Naive thymus-derived CD4-positive, alpha-beta T cell (primary cell): Measurements from ENCODE around the gene SLC2A13. TPM values are rescaled to one million over a fixed set of nuclear protein-coding genes. Genes with fewer than 3 reads are reported as not detected.

Source experiments
- ATAC-seq: fragments of 150-1000 bp; cut with Tn5 transposase; 2 replicates; pipeline ENCODE4 v1.10.0; 2021; ENCODE audit warnings: mild to moderate bottlenecking, moderate library complexity
- CTCF ChIA-PET: fragments of 350-600 bp; sonication (Branson Sonifier 250); formaldehyde crosslinking; loops from one replicate; lab custom pipeline; 2021; ENCODE audit warnings: antibody characterized with exemption; lab: Charles Lee
- POLR2A ChIA-PET: fragments of 350-600 bp; sonication (Branson Sonifier 250); formaldehyde crosslinking; loops from one replicate; lab custom pipeline; 2021; ENCODE audit warnings: antibody characterized with exemption, inconsistent platforms; lab: Charles Lee
- DNase-seq, 9 donors: peaks; one replicate each; pipeline versions ENCODE4 v3.0.0 to v3.0.0-alpha.2; 2020 to 2022; ENCODE audit warnings: mixed read lengths in 1 of 9
- H3K27ac ChIP-seq: one replicate; pipeline ENCODE4 v1.7.0; 2013; ENCODE audit warnings: mild to moderate bottlenecking, low read depth, low read length, moderate library complexity
- H3K27me3 ChIP-seq, 2 donors: one replicate each; pipeline ENCODE4 v1.7.0; 2013; ENCODE audit warnings: low read length in 2 of 2, mild to moderate bottlenecking in 2 of 2, moderate library complexity in 2 of 2; ENCODE audit not compliant: control insufficient read depth in 2 of 2, insufficient read depth in 2 of 2
- H3K36me3 ChIP-seq, 3 experiments: 1 replicate in 2 of 3; 2 replicates in 1 of 3; pipeline ENCODE4 v1.7.0; 2013; ENCODE audit warnings: low read length in 3 of 3, mild to moderate bottlenecking in 3 of 3, moderate library complexity in 1 of 3; ENCODE audit not compliant: insufficient read depth in 3 of 3, control insufficient read depth in 2 of 3
- H3K4me1 ChIP-seq, 2 donors: one replicate each; pipeline ENCODE4 v1.7.0; 2013; ENCODE audit warnings: low read length in 2 of 2, mild to moderate bottlenecking in 2 of 2, moderate library complexity in 1 of 2; ENCODE audit not compliant: control insufficient read depth in 2 of 2, insufficient read depth in 2 of 2
- H3K4me3 ChIP-seq: 2 replicates; pipeline ENCODE4 v1.7.0; 2013; ENCODE audit warnings: mild to moderate bottlenecking, low read length
- H3K9me3 ChIP-seq, 3 experiments: 1 replicate in 2 of 3; 2 replicates in 1 of 3; pipeline ENCODE4 v1.7.0; 2013; ENCODE audit warnings: low read length in 3 of 3; ENCODE audit not compliant: control insufficient read depth in 2 of 3
- H3K27ac Mint-ChIP-seq, 9 donors: one replicate each; pipeline ENCODE4 v1.8.0; 2020 to 2022; ENCODE audit warnings: mixed read lengths in 9 of 9, mild to moderate bottlenecking in 8 of 9, moderate library complexity in 5 of 9, inconsistent platforms in 2 of 9
- H3K27me3 Mint-ChIP-seq, 5 donors: one replicate each; pipeline ENCODE4 v1.8.0; 2021 to 2022; ENCODE audit warnings: mixed read lengths in 5 of 5, mild to moderate bottlenecking in 1 of 5
- H3K36me3 Mint-ChIP-seq, 5 donors: one replicate each; pipeline ENCODE4 v1.8.0; 2020 to 2022; ENCODE audit warnings: mixed read lengths in 5 of 5, mild to moderate bottlenecking in 3 of 5, inconsistent platforms in 1 of 5
- H3K4me1 Mint-ChIP-seq, 7 donors: one replicate each; pipeline ENCODE4 v1.8.0; 2020 to 2022; ENCODE audit warnings: mixed read lengths in 7 of 7, mild to moderate bottlenecking in 3 of 7, inconsistent platforms in 1 of 7
- H3K4me3 Mint-ChIP-seq, 10 donors: one replicate each; pipeline ENCODE4 v1.8.0; 2020 to 2022; ENCODE audit warnings: mild to moderate bottlenecking in 10 of 10, mixed read lengths in 10 of 10, moderate library complexity in 6 of 10, inconsistent platforms in 2 of 10
- H3K9me3 Mint-ChIP-seq, 11 donors: one replicate each; pipeline ENCODE4 v1.8.0; 2020 to 2022; ENCODE audit warnings: mixed read lengths in 11 of 11, mild to moderate bottlenecking in 4 of 11, inconsistent platforms in 1 of 11, moderate library complexity in 1 of 11
- intact Hi-C, 2 donors: fragments of 100-400 bp; cut with micrococcal nuclease; formaldehyde crosslinking; loops; one replicate each; pipeline ENCODE4 v1.15.1; 2023
- polyA plus RNA-seq, 2 donors: library from polyadenylated mRNA; unstranded; fragments of 300-500 nt; fragmentation: Illumina TruSeq; gene quantifications; one replicate each; pipeline ENCODE4 v1.2.3, GENCODE V29; 2021
- total RNA-seq, 6 experiments: library from RNA in 5 of 6; stranded (reverse) in 5 of 6; gene quantifications; 1 replicate in 5 of 6; 2 replicates in 1 of 6; pipeline ENCODE4 v1.2.3 and lab custom pipeline; 2021 to 2026

The SLC2A13 gene
- total and polyA plus RNA-seq, 7 experiments from 2014 or later = 1.2 to 5.8 (median 4.4) TPM

- no peaks in the 10 kb centered on the region for H3K27me3 Mint-ChIP-seq
- no peaks in the 10 kb centered on the region for H3K36me3 ChIP-seq
- no peaks in the 10 kb centered on the region for H3K9me3 Mint-ChIP-seq
- H3K4me1 ChIP-seq = no peaks in the 10 kb centered on the region
- H3K4me3 Mint-ChIP-seq = no peak overlapping the region
- ChIA-PET CTCF (no interaction called here), POLR2A (no interaction called here)
- no peak overlapping the region for H3K4me3 ChIP-seq
- no peak overlapping the region for H3K27ac ChIP-seq
- ATAC-seq (no peak), DNase-seq (no peak)
- no peaks in the 10 kb centered on the region for H3K27me3 ChIP-seq
- intact Hi-C loops = loop anchor here in 1 of 2 donors (10.0 kb wide), 1 partner anchor 251 kb away; no protein-coding TSS in a partner anchor
- no peaks in the 10 kb centered on the region for H3K9me3 ChIP-seq
- H3K27ac Mint-ChIP-seq = no peak overlapping the region
- H3K36me3 Mint-ChIP-seq = no peaks in the 10 kb centered on the region
- H3K4me1 Mint-ChIP-seq = peaks cover 5 to 19% (median 9%) of the 10 kb centered on the region in 7 donors
Observed at GRCh38 chr12:40015345-40015744, 90.5 kb downstream of the SLC2A13 start.

GRCh38 chr12:40013847-40014246 lies 92.0 kb downstream of the SLC2A13 start:
- H3K27me3 ChIP-seq = no peaks in the 10 kb centered on the region
- DNase-seq (no peak), ATAC-seq (no peak)
- no peaks in the 10 kb centered on the region for H3K27me3 Mint-ChIP-seq
- peaks cover 5 to 19% (median 9%) of the 10 kb centered on the region in 7 donors for H3K4me1 Mint-ChIP-seq
- no peaks in the 10 kb centered on the region for H3K4me1 ChIP-seq
- intact Hi-C loops = loop anchor here in 1 of 2 donors (10.0 kb wide), 1 partner anchor 249 kb away; no protein-coding TSS in a partner anchor
- H3K9me3 ChIP-seq = no peaks in the 10 kb centered on the region
- H3K4me3 ChIP-seq = no peak overlapping the region
- no peak overlapping the region for H3K27ac Mint-ChIP-seq
- H3K9me3 Mint-ChIP-seq = no peaks in the 10 kb centered on the region
- H3K36me3 ChIP-seq = no peaks in the 10 kb centered on the region
- ChIA-PET CTCF (interaction anchor here (0.6 to 1.0 kb wide), 2 partner anchors 91 to 93 kb away, joined by 3 to 6 read pairs; no protein-coding TSS in a partner anchor), POLR2A (no interaction called here)
- no peak overlapping the region for H3K4me3 Mint-ChIP-seq
- no peaks in the 10 kb centered on the region for H3K36me3 Mint-ChIP-seq
- no peak overlapping the region for H3K27ac ChIP-seq

GRCh38 chr12:40013292-40013691 lies 92.6 kb downstream of the SLC2A13 start:
- Histone ChIP-seq H3K27ac (no peak overlapping the region), H3K4me1 (no peaks in the 10 kb centered on the region), H3K36me3 (no peaks in the 10 kb centered on the region), H3K9me3 (no peaks in the 10 kb centered on the region), H3K4me3 (no peak overlapping the region), H3K27me3 (no peaks in the 10 kb centered on the region)
- intact Hi-C loops = loop anchor here in 1 of 2 donors (10.0 kb wide), 1 partner anchor 248 kb away; no protein-coding TSS in a partner anchor
- DNase-seq (no peak), ATAC-seq (no peak)
- no peak overlapping the region for H3K4me3 Mint-ChIP-seq
- H3K4me1 Mint-ChIP-seq = peaks cover 5 to 19% (median 9%) of the 10 kb centered on the region in 7 donors
- H3K9me3 Mint-ChIP-seq = no peaks in the 10 kb centered on the region
- no peaks in the 10 kb centered on the region for H3K27me3 Mint-ChIP-seq
- no peak overlapping the region for H3K27ac Mint-ChIP-seq
- POLR2A ChIA-PET = no interaction called here
- H3K36me3 Mint-ChIP-seq = no peaks in the 10 kb centered on the region
- CTCF ChIA-PET = interaction anchor here (0.6 to 1.0 kb wide), 3 partner anchors 37 to 93 kb away, joined by 3 to 6 read pairs (median 3); no protein-coding TSS in a partner anchor

- Histone ChIP-seq H3K27me3 (no peaks in the 10 kb centered on the region), H3K4me1 (no peaks in the 10 kb centered on the region), H3K4me3 (no peak overlapping the region), H3K36me3 (no peaks in the 10 kb centered on the region), H3K9me3 (no peaks in the 10 kb centered on the region), H3K27ac (no peak overlapping the region)
- intact Hi-C loops = loop anchor here in 1 of 2 donors (10.0 kb wide), 1 partner anchor 248 kb away; no protein-coding TSS in a partner anchor
- H3K4me1 Mint-ChIP-seq = peaks cover 5 to 19% (median 9%) of the 10 kb centered on the region in 7 donors
- no peak overlapping the region for H3K27ac Mint-ChIP-seq
- no peak overlapping the region for H3K4me3 Mint-ChIP-seq
- H3K27me3 Mint-ChIP-seq = no peaks in the 10 kb centered on the region
- no peaks in the 10 kb centered on the region for H3K36me3 Mint-ChIP-seq
- POLR2A ChIA-PET = no interaction called here
- DNase-seq (no peak), ATAC-seq (no peak)
- CTCF ChIA-PET = interaction anchor here (1.0 kb wide), 1 partner anchor 94 kb away, joined by 6 read pairs; no protein-coding TSS in a partner anchor
- no peaks in the 10 kb centered on the region for H3K9me3 Mint-ChIP-seq
Observed at GRCh38 chr12:40012711-40013110, 93.2 kb downstream of the SLC2A13 start.

- Mint-ChIP-seq H3K36me3 (no peaks in the 10 kb centered on the region), H3K27me3 (no peaks in the 10 kb centered on the region), H3K27ac (peak overlapping the region in 3 of 9 donors; percentile 11 to 82 (median 19)), H3K9me3 (no peaks in the 10 kb centered on the region), H3K4me3 (peak overlapping the region; percentile 6 to 83 (median 71)), H3K4me1 (peaks cover 5 to 19% (median 9%) of the 10 kb centered on the region in 7 donors)
- no peaks in the 10 kb centered on the region for H3K9me3 ChIP-seq
- H3K4me1 ChIP-seq = no peaks in the 10 kb centered on the region
- H3K36me3 ChIP-seq = no peaks in the 10 kb centered on the region
- ATAC-seq (peak; percentile 16), DNase-seq (peak in 1 of 9 donors; percentile 5)
- ChIA-PET POLR2A (interaction anchor here (0.8 to 1.0 kb wide), 2 partner anchors 99 to 102 kb away, joined by 3 read pairs; no protein-coding TSS in a partner anchor), CTCF (interaction anchor here (0.6 to 3.2 kb wide), 10 partner anchors 9 to 602 kb away, joined by 3 to 33 read pairs (median 4); partner anchors contain the start of gene SLC2A13)
- peak overlapping the region; percentile 5 for H3K4me3 ChIP-seq
- intact Hi-C loops = loop anchor here (1.0 to 10.0 kb wide), 3 partner anchors 96 to 302 kb away; no protein-coding TSS in a partner anchor
- no peak overlapping the region for H3K27ac ChIP-seq
- no peaks in the 10 kb centered on the region for H3K27me3 ChIP-seq
Observed at GRCh38 chr12:40011775-40012129, 94.1 kb downstream of the SLC2A13 start.

GRCh38 chr12:40010899-40011774 lies 94.7 kb downstream of the SLC2A13 start:
- POLR2A ChIA-PET = interaction anchor here (0.8 to 1.0 kb wide), 2 partner anchors 100 to 103 kb away, joined by 3 read pairs; no protein-coding TSS in a partner anchor
- Histone ChIP-seq H3K27ac (no peak overlapping the region), H3K9me3 (no peaks in the 10 kb centered on the region), H3K27me3 (no peaks in the 10 kb centered on the region), H3K36me3 (no peaks in the 10 kb centered on the region), H3K4me1 (no peaks in the 10 kb centered on the region), H3K4me3 (peak overlapping the region; percentile 5)
- no peaks in the 10 kb centered on the region for H3K27me3 Mint-ChIP-seq
- ATAC-seq (peak; percentile 94), DNase-seq (peak in 8 of 9 donors; percentile 30 to 70 (median 64))
- H3K9me3 Mint-ChIP-seq = no peaks in the 10 kb centered on the region
- intact Hi-C loops = loop anchor here (1.0 to 10.0 kb wide), 3 partner anchors 96 to 302 kb away; no protein-coding TSS in a partner anchor
- CTCF ChIA-PET = interaction anchor here (0.6 to 3.2 kb wide), 13 partner anchors 10 to 602 kb away, joined by 3 to 33 read pairs (median 3); partner anchors contain the start of gene SLC2A13
- H3K4me3 Mint-ChIP-seq = peak overlapping the region; percentile 6 to 83 (median 71)
- H3K4me1 Mint-ChIP-seq = peaks cover 5 to 19% (median 9%) of the 10 kb centered on the region in 7 donors
- no peaks in the 10 kb centered on the region for H3K36me3 Mint-ChIP-seq
- peak overlapping the region in 3 of 9 donors; percentile 19 to 82 (median 41) for H3K27ac Mint-ChIP-seq
